ENCODE data around the gene AP3D1. TPM values are rescaled to one million over a fixed set of nuclear protein-coding genes. Genes with fewer than 3 reads are reported as not detected.

Gene AP3D1
- total and polyA plus RNA-seq, 9 of the 15 experiments (the other 6 are each of a cell fraction or from before 2014, with no cell fraction given): 1.2 to 86.1 (median 35.9) TPM

GRCh38 chr19:2132731-2133490 is 18.5 kb downstream of the AP3D1 start (continued):
- TF ChIP-seq BRF1 (IDR thresholded peaks at IDR 0.05; ENCODE audit: borderline replicate concordance, extremely low read depth, insufficient read length) (no peak), MAFK (IDR thresholded peaks at IDR 0.05; ENCODE audit: low read length) (no peak), FUS (optimal IDR thresholded peaks at IDR 0.05; ENCODE audit: low read depth, low read length) (no peak)

- no peaks in the 10 kb centered on the region; the same call in 1 of the 3 replicates for H3K79me2 ChIP-seq (ENCODE audit: control insufficient read depth, insufficient read depth, low read length)
- no peaks in the 10 kb centered on the region for H4K20me1 ChIP-seq (replicated peaks; ENCODE audit: control insufficient read depth, insufficient read depth, low read length)
- no TSS peak for BruUV-seq (replicated peaks)
- no peaks in the 10 kb centered on the region for H3K27me3 ChIP-seq (ENCODE audit: control insufficient read depth in 2 of 2, insufficient read depth in 2 of 2, low read length in 2 of 2)
- H3K9me3 ChIP-seq (replicated peaks; ENCODE audit: control insufficient read depth, insufficient read depth, low read depth, low read length): no peaks in the 10 kb centered on the region
- CTCF ChIA-PET (ENCODE audit: low intra/inter-chr PET ratio): no interaction called here
- peaks cover 0 to 23% of the 10 kb centered on the region in 2 experiments; a peak in 2 of 5 replicates for H3K4me1 ChIP-seq (replicated peaks in 1 of 2; ENCODE audit: control insufficient read depth in 2 of 2, insufficient read depth in 2 of 2, low read length in 2 of 2)
- no peak overlapping the region for H3K4me2 ChIP-seq (ENCODE audit: insufficient read depth, low read length)
- POLR2A ChIA-PET: interaction anchor here (0.7 kb wide), 1 partner anchor 1328 kb away, joined by 3 read pairs; no protein-coding TSS in a partner anchor
- H3K27ac ChIP-seq (ENCODE audit: extremely low read depth, low read depth, low read length): no peak overlapping the region
- 95% methylated on average over 12 of the region's 14 CpGs for WGBS (ENCODE audit: insufficient coverage, low coverage, missing lambda C conversion rate)
- no peak overlapping the region for H3K4me3 ChIP-seq
- ATAC-seq (no peak), FAIRE-seq (no peak), DNase-seq (ENCODE audit: extremely low read depth in 1 of 4, low spot score in 3 of 4) (no peak)
- peaks cover 75% of the 10 kb centered on the region; the same call in 2 of the 3 replicates for H3K36me3 ChIP-seq (ENCODE audit: control insufficient read depth, insufficient read depth, low read length)
- H3K9ac ChIP-seq (ENCODE audit: insufficient read depth in 1 of 2, low read depth in 2 of 2, low read length in 2 of 2): no peak overlapping the region
- in situ Hi-C loops (cut with MboI): no loop called here
- no peaks in the 10 kb centered on the region for H3K9me1 ChIP-seq (ENCODE audit: control insufficient read depth, insufficient read depth, low read length)
- H2AFZ ChIP-seq (ENCODE audit: low read depth, low read length): no peak overlapping the region
- intact Hi-C loops (cut with micrococcal nuclease): no loop called here
- no peak for TF ChIP-seq USF1 (CRISPR knock-in tag; IDR thresholded peaks at IDR 0.05)
- TF ChIP-seq FOXO4 (CRISPR knock-in tag; IDR thresholded peaks at IDR 0.05): no peak
- TF ChIP-seq RBM34 (IDR thresholded peaks at IDR 0.05; ENCODE audit: borderline replicate concordance, insufficient read depth, low read length): no peak
- no peak for TF ChIP-seq TARDBP (IDR thresholded peaks at IDR 0.05)
- TF ChIP-seq ZBTB1 (CRISPR knock-in tag; IDR thresholded peaks at IDR 0.05; ENCODE audit: borderline replicate concordance, low read depth): no peak
- TF ChIP-seq ZBTB43 (CRISPR knock-in tag; IDR thresholded peaks at IDR 0.05): no peak
- no peak for TF ChIP-seq THRA (IDR thresholded peaks at IDR 0.05)
- no peak for TF ChIP-seq THAP7 (CRISPR knock-in tag; IDR thresholded peaks at IDR 0.05)
Observed at GRCh38 chr19:2132191-2132590, 19.2 kb downstream of the AP3D1 start.
